HS-5 (cell line): ENCODE data around the gene FDX2.

Source experiments
- DNase-seq: peaks from one replicate; pipeline ENCODE4 v3.0.0-alpha.2; 2012; ENCODE audit warnings: low read depth

FDX2 gene

GRCh38 chr19:10332965-10333757 is 17.3 kb upstream of the FDX2 start, which contains the start of gene RAVER1:
Gene RAVER1 (minus strand): TSS chr19:10333529. CDS start chr19:10333507, 22 bp downstream.
- peak; percentile 86 for DNase-seq

GRCh38 chr19:10332158-10332964 is 16.5 kb upstream of the FDX2 start:
- DNase-seq: peak; percentile 37

- no peak for DNase-seq
These were observed 13.7 kb upstream of the FDX2 start for GRCh38 chr19:10329555-10329954.

GRCh38 chr19:10328558-10329429 is 13.0 kb upstream of the FDX2 start:
- DNase-seq: no peak

- no peak for DNase-seq
These were observed 12.0 kb upstream of the FDX2 start for GRCh38 chr19:10327793-10328192.

- DNase-seq: no peak
These were observed 9.9 kb upstream of the FDX2 start for GRCh38 chr19:10325732-10326131.

GRCh38 chr19:10321874-10322835 is 6.3 kb upstream of the FDX2 start:
- DNase-seq: no peak

- no peak for DNase-seq
These were observed 5.6 kb upstream of the FDX2 start for GRCh38 chr19:10321417-10321797.

GRCh38 chr19:10320602-10321416 is 5.0 kb upstream of the FDX2 start:
- DNase-seq: no peak

- DNase-seq: no peak
These were observed 3.2 kb upstream of the FDX2 start for GRCh38 chr19:10318807-10319682.

- DNase-seq: no peak
These were observed 2.1 kb upstream of the FDX2 start for GRCh38 chr19:10317857-10318462.

GRCh38 chr19:10317045-10317856 is 1.4 kb upstream of the FDX2 start:
- no peak for DNase-seq

GRCh38 chr19:10316229-10317044 is 622 bp upstream of the FDX2 start:
- DNase-seq: no peak

GRCh38 chr19:10309423-10309822 is 6.4 kb downstream of the FDX2 start, which contains the start of gene ZGLP1:
Gene ZGLP1 (minus strand): TSS chr19:10309815.
- DNase-seq: no peak

- DNase-seq: no peak
These were observed 9.5 kb downstream of the FDX2 start for GRCh38 chr19:10306327-10306726.

- no peak for DNase-seq
These were observed 10.5 kb downstream of the FDX2 start for GRCh38 chr19:10305139-10305806.
